Fibroblast of the aortic adventitia (primary cell): ENCODE data around the gene CDH15. TPM values are rescaled to one million over a fixed set of nuclear protein-coding genes. Genes with fewer than 3 reads are reported as not detected.

Source experiments
- DNase-seq: peaks from one replicate; pipeline ENCODE4 v3.0.0-alpha.2; 2010; ENCODE audit warnings: low read depth
- H3K4me3 ChIP-seq: 2 replicates; pipeline ENCODE4 v1.5.1; 2011; ENCODE audit warnings: low read depth, mild to moderate bottlenecking, control low read depth, low read length, moderate library complexity
- CTCF ChIP-seq: IDR thresholded peaks from 2 replicates; pipeline ENCODE4 v1.5.1; 2011; ENCODE audit warnings: mild to moderate bottlenecking, low read length, control low read depth, inconsistent platforms; ENCODE audit not compliant: insufficient read depth
- total RNA-seq: library from RNA; depleted of rRNA; stranded (reverse); fragments of >200 nt; gene quantifications from 2 replicates; pipeline ENCODE4 v1.2.3, GENCODE V29; 2012; ENCODE audit warnings: low replicate concordance

CDH15 gene
- total RNA-seq, 1 donor: 0.09 TPM

- DNase-seq: no peak
- TF ChIP-seq CTCF: no peak
- H3K4me3 ChIP-seq: no peak overlapping the region
These were observed 20.6 kb upstream of the CDH15 start for GRCh38 chr16:89150981-89151380.

- no peak overlapping the region for H3K4me3 ChIP-seq
- no peak for TF ChIP-seq CTCF
- no peak for DNase-seq
These were observed 18.5 kb upstream of the CDH15 start for GRCh38 chr16:89152831-89153700.

GRCh38 chr16:89153848-89154271, 17.7 kb upstream of the CDH15 start:
- no peak for TF ChIP-seq CTCF
- no peak overlapping the region for H3K4me3 ChIP-seq
- DNase-seq: no peak

GRCh38 chr16:89154390-89155183, 17.0 kb upstream of the CDH15 start:
- H3K4me3 ChIP-seq: no peak overlapping the region
- no peak for DNase-seq
- no peak for TF ChIP-seq CTCF

GRCh38 chr16:89155184-89155679, 16.3 kb upstream of the CDH15 start:
- no peak overlapping the region for H3K4me3 ChIP-seq
- no peak for TF ChIP-seq CTCF
- peak; percentile 81 for DNase-seq

GRCh38 chr16:89155851-89156739, 15.5 kb upstream of the CDH15 start:
- TF ChIP-seq CTCF: no peak
- no peak overlapping the region for H3K4me3 ChIP-seq
- DNase-seq: no peak
